Measurements from ENCODE around the gene TMEM141.
"Not testable (repeated sequence)": the region's sequence is repeated elsewhere in the genome, so short reads cannot be mapped to it uniquely, and the experiment has no call there.

The TMEM141 gene

GRCh38 chr9:136782452-136782851, 8.7 kb upstream of the TMEM141 start:
- TF ChIP-seq CTCF (IDR thresholded peaks at IDR 0.05; ENCODE audit: borderline replicate concordance, control extremely low read depth, extremely low read depth, insufficient read depth, missing control alignments) = no peak
- DNase-seq (ENCODE audit: low spot score) = no peak
- in situ Hi-C loops (cut with MboI; ENCODE audit: low sequenced_read_pairs, unreplicated experiment) = no loop called here

- no peak for TF ChIP-seq CTCF (IDR thresholded peaks at IDR 0.05; ENCODE audit: borderline replicate concordance, control extremely low read depth, extremely low read depth, insufficient read depth, missing control alignments)
- in situ Hi-C loops (cut with MboI; ENCODE audit: low sequenced_read_pairs, unreplicated experiment) = no loop called here
- DNase-seq (ENCODE audit: low spot score) = peak; percentile 51
Measured at GRCh38 chr9:136784249-136784996, 6.7 kb upstream of the TMEM141 start.

- in situ Hi-C loops (cut with MboI; ENCODE audit: low sequenced_read_pairs, unreplicated experiment) = no loop called here
- DNase-seq (ENCODE audit: low spot score) = peak; percentile 40
- TF ChIP-seq CTCF (IDR thresholded peaks at IDR 0.05; ENCODE audit: borderline replicate concordance, control extremely low read depth, extremely low read depth, insufficient read depth, missing control alignments) = no peak
Measured at GRCh38 chr9:136784997-136785361, 6.2 kb upstream of the TMEM141 start.

- DNase-seq (ENCODE audit: low spot score); in situ Hi-C loops (cut with MboI; ENCODE audit: low sequenced_read_pairs, unreplicated experiment): not testable (repeated sequence)
Measured at GRCh38 chr9:136785565-136786355, 5.4 kb upstream of the TMEM141 start.

- no peak for TF ChIP-seq CTCF (IDR thresholded peaks at IDR 0.05; ENCODE audit: borderline replicate concordance, control extremely low read depth, extremely low read depth, insufficient read depth, missing control alignments)
- DNase-seq (ENCODE audit: low spot score) = no peak
- in situ Hi-C loops (cut with MboI; ENCODE audit: low sequenced_read_pairs, unreplicated experiment) = no loop called here
Measured at GRCh38 chr9:136786451-136786850, 4.7 kb upstream of the TMEM141 start.

GRCh38 chr9:136786983-136787382, 4.2 kb upstream of the TMEM141 start:
- DNase-seq (ENCODE audit: low spot score); in situ Hi-C loops (cut with MboI; ENCODE audit: low sequenced_read_pairs, unreplicated experiment): not testable (repeated sequence)

GRCh38 chr9:136787690-136788400, 3.3 kb upstream of the TMEM141 start:
- peak; percentile 88 for TF ChIP-seq CTCF (IDR thresholded peaks at IDR 0.05; ENCODE audit: borderline replicate concordance, control extremely low read depth, extremely low read depth, insufficient read depth, missing control alignments)
- in situ Hi-C loops (cut with MboI; ENCODE audit: low sequenced_read_pairs, unreplicated experiment) = no loop called here
- peak; percentile 68 for DNase-seq (ENCODE audit: low spot score)

GRCh38 chr9:136788644-136789522, 2.3 kb upstream of the TMEM141 start:
- DNase-seq (ENCODE audit: low spot score); in situ Hi-C loops (cut with MboI; ENCODE audit: low sequenced_read_pairs, unreplicated experiment): not testable (repeated sequence)
